ENCODE data around the gene KLHDC3. TPM values are rescaled to one million over a fixed set of nuclear protein-coding genes. Genes with fewer than 3 reads are reported as not detected.

KLHDC3 gene
- total RNA-seq, 1 donor from 2014 or later: 67.4 TPM

Other genes with a start within 250 kb of the KLHDC3 start
- 5.9 and 7.1 TPM in 2 replicates for gene BICRAL, start 232.2 kb upstream of the KLHDC3 start, total RNA-seq
- 90.1 and 92.0 TPM in 2 replicates for gene RPL7L1, start 134.6 kb upstream of the KLHDC3 start, total RNA-seq
- not detected in 2 replicates for gene PTCRA, start 98.2 kb upstream of the KLHDC3 start, total RNA-seq
- gene CNPY3, start 84.8 kb upstream of the KLHDC3 start, total RNA-seq: 37.1 and 37.4 TPM in 2 replicates
- 0.68 TPM in 1 of 2 replicates, not detected in the other for gene GNMT, start 53.5 kb upstream of the KLHDC3 start, total RNA-seq
- 22.7 and 27.1 TPM in 2 replicates for gene PEX6, start 35.1 kb upstream of the KLHDC3 start, total RNA-seq
- gene PPP2R5D, start 29.7 kb upstream of the KLHDC3 start, total RNA-seq: 48.0 and 53.0 TPM in 2 replicates
- 54.2 and 55.9 TPM in 2 replicates for gene MEA1, start 303 bp upstream of the KLHDC3 start, total RNA-seq
- gene RRP36, start 7.4 kb downstream of the KLHDC3 start, total RNA-seq: 68.6 and 77.9 TPM in 2 replicates
- gene CUL7, start 39.6 kb downstream of the KLHDC3 start, total RNA-seq: 21.2 and 26.3 TPM in 2 replicates
- 47.4 and 59.7 TPM in 2 replicates for gene MRPL2, start 45.2 kb downstream of the KLHDC3 start, total RNA-seq
- 34.1 and 35.4 TPM in 2 replicates for gene KLC4, start 45.4 kb downstream of the KLHDC3 start, total RNA-seq
- gene PTK7, start 62.1 kb downstream of the KLHDC3 start, total RNA-seq: 506 and 728 TPM in 2 replicates
- gene SRF, start 157.0 kb downstream of the KLHDC3 start, total RNA-seq: 53.5 and 54.9 TPM in 2 replicates
- gene CUL9, start 167.9 kb downstream of the KLHDC3 start, total RNA-seq: 11.1 TPM in 2 replicates
- gene DNPH1, start 215.2 kb downstream of the KLHDC3 start, total RNA-seq: 15.1 and 17.6 TPM in 2 replicates
- 0.14 TPM in 1 of 2 replicates, not detected in the other for gene TTBK1, start 229.2 kb downstream of the KLHDC3 start, total RNA-seq

All from astrocyte (in vitro differentiated cells and primary cell).